Calu3 (cell line): ENCODE results near the gene PHF23. TPM values are rescaled to one million over a fixed set of nuclear protein-coding genes. Genes with fewer than 3 reads are reported as not detected.

Experiments used
- BruUV-seq: library from RNA; stranded (reverse); fragments of 400-500 nt; replicated peaks from 2 replicates; lab custom pipeline; 2021; lab: Mats Ljungman, UMichigan
- CTCF ChIA-PET: fragments of 300-600 bp; sonication (Branson Sonifier 250); formaldehyde crosslinking; loops from one replicate; lab custom pipeline; 2022; ENCODE audit warnings: antibody characterized with exemption; lab: Charles Lee
- DNase-seq: peaks from one replicate; pipeline ENCODE4 v3.0.0; 2022
- H3K27ac Mint-ChIP-seq: one replicate; pipeline ENCODE4 v1.8.0; 2022; ENCODE audit warnings: mixed read lengths; ENCODE audit not compliant: unreplicated experiment
- H3K27me3 Mint-ChIP-seq: one replicate; pipeline ENCODE4 v1.8.0; 2022; ENCODE audit warnings: mixed read lengths; ENCODE audit not compliant: unreplicated experiment
- H3K36me3 Mint-ChIP-seq: one replicate; pipeline ENCODE4 v1.8.0; 2022; ENCODE audit warnings: mild to moderate bottlenecking, moderate library complexity, mixed read lengths; ENCODE audit not compliant: insufficient read depth, unreplicated experiment
- H3K4me1 Mint-ChIP-seq: one replicate; pipeline ENCODE4 v1.8.0; 2022; ENCODE audit warnings: mild to moderate bottlenecking, low read depth, mixed read lengths; ENCODE audit not compliant: unreplicated experiment
- H3K4me3 Mint-ChIP-seq: one replicate; pipeline ENCODE4 v1.8.0; 2022; ENCODE audit warnings: mild to moderate bottlenecking, low read depth, moderate library complexity, mixed read lengths; ENCODE audit not compliant: unreplicated experiment
- H3K9me3 Mint-ChIP-seq: one replicate; pipeline ENCODE4 v1.8.0; 2022; ENCODE audit warnings: low read depth, mixed read lengths; ENCODE audit not compliant: unreplicated experiment
- CTCF ChIP-seq: fragments of 200-600 bp; IDR thresholded peaks from one replicate; pipeline ENCODE4 v1.8.0; 2022; ENCODE audit warnings: antibody characterized with exemption; ENCODE audit not compliant: unreplicated experiment
- intact Hi-C: fragments of 100-400 bp; cut with micrococcal nuclease; formaldehyde crosslinking; loops from one replicate; pipeline ENCODE4 v1.10.0; 2022; ENCODE audit not compliant: unreplicated experiment
- total RNA-seq: library from RNA; stranded (reverse); gene quantifications from 2 replicates; pipeline ENCODE4 v1.2.3, GENCODE V29; 2022

Gene PHF23
- total RNA-seq, 1 experiment from 2014 or later = 30.2 TPM

- no TSS peak for BruUV-seq
- TF ChIP-seq CTCF = no peak
- Mint-ChIP-seq H3K4me3 (no peak overlapping the region), H3K27me3 (no peaks in the 10 kb centered on the region), H3K36me3 (peaks cover 51% of the 10 kb centered on the region), H3K27ac (no peak overlapping the region), H3K9me3 (no peaks in the 10 kb centered on the region), H3K4me1 (peaks cover 17% of the 10 kb centered on the region)
- CTCF ChIA-PET = no interaction called here
- intact Hi-C loops = no loop called here
- DNase-seq = no peak
Measured at GRCh38 chr17:7228920-7229319, 10.3 kb downstream of the PHF23 start.

GRCh38 chr17:7226721-7227710, 12.2 kb downstream of the PHF23 start:
- intact Hi-C loops = no loop called here
- H3K36me3 Mint-ChIP-seq = peaks cover 49% of the 10 kb centered on the region
- no peak overlapping the region for H3K27ac Mint-ChIP-seq
- CTCF ChIA-PET = no interaction called here
- TF ChIP-seq CTCF = no peak
- BruUV-seq = no TSS peak
- H3K27me3 Mint-ChIP-seq = no peaks in the 10 kb centered on the region
- peaks cover 11% of the 10 kb centered on the region for H3K4me1 Mint-ChIP-seq
- H3K9me3 Mint-ChIP-seq = no peaks in the 10 kb centered on the region
- DNase-seq = no peak
- no peak overlapping the region for H3K4me3 Mint-ChIP-seq

- Mint-ChIP-seq H3K36me3 (peaks cover 56% of the 10 kb centered on the region), H3K9me3 (no peaks in the 10 kb centered on the region), H3K27ac (no peak overlapping the region), H3K4me1 (peaks cover 4% of the 10 kb centered on the region), H3K27me3 (no peaks in the 10 kb centered on the region), H3K4me3 (no peak overlapping the region)
- CTCF ChIA-PET = no interaction called here
- no TSS peak for BruUV-seq
- no peak for TF ChIP-seq CTCF
- intact Hi-C loops = no loop called here
- DNase-seq = no peak
Measured at GRCh38 chr17:7225711-7226331, 13.4 kb downstream of the PHF23 start.

GRCh38 chr17:7224661-7225111, 14.6 kb downstream of the PHF23 start:
- no TSS peak for BruUV-seq
- Mint-ChIP-seq H3K36me3 (peaks cover 67% of the 10 kb centered on the region), H3K27ac (no peak overlapping the region), H3K4me3 (no peak overlapping the region), H3K9me3 (no peaks in the 10 kb centered on the region), H3K27me3 (no peaks in the 10 kb centered on the region), H3K4me1 (no peaks in the 10 kb centered on the region)
- CTCF ChIA-PET = no interaction called here
- no peak for DNase-seq
- no peak for TF ChIP-seq CTCF
- intact Hi-C loops = no loop called here
